ENCODE data around the gene TMPRSS3.

Gene TMPRSS3

DNA sequence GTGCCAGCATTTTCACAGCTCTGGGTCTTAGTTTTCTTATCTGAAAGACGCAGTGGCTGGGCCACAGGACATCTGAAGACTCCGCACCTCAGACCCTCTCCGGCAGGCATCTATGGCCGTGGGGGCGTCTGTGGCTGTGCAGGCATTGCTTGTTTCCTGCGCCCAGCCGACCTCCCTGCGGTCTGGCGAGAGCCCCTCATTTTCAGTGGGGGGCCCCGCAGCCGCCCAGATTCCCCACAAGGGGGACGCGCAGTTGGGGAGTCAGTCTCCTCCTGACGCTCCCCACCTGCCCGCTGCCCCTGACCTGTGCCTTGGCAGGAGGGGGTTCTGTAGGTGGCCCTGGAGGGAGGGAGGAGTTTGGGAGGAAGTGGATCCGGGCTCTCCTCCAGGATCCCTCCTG lies 26.0 kb downstream of the TMPRSS3 start:
- no peak for TF ChIP-seq ZBTB7A (IDR thresholded peaks at IDR 0.05; ENCODE audit: low read depth)
- TF ChIP-seq EP300 (IDR thresholded peaks at IDR 0.05; ENCODE audit: borderline replicate concordance), result no peak
- TF ChIP-seq RAD21 (IDR thresholded peaks at IDR 0.05; ENCODE audit: low read depth), result no peak
- TF ChIP-seq CEBPB (IDR thresholded peaks at IDR 0.05), result no peak
- no peak for TF ChIP-seq FOXM1 (IDR thresholded peaks at IDR 0.05; ENCODE audit: borderline replicate concordance, low read depth)
- TF ChIP-seq, protein P1, sequence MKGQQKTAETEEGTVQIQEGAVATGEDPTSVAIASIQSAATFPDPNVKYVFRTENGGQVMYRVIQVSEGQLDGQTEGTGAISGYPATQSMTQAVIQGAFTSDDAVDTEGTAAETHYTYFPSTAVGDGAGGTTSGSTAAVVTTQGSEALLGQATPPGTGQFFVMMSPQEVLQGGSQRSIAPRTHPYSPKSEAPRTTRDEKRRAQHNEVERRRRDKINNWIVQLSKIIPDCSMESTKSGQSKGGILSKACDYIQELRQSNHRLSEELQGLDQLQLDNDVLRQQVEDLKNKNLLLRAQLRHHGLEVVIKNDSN (IDR thresholded peaks at IDR 0.05), result no peak
- TF ChIP-seq CREB1 (IDR thresholded peaks at IDR 0.05; ENCODE audit: low read depth), result no peak
- TF ChIP-seq, protein P2, sequence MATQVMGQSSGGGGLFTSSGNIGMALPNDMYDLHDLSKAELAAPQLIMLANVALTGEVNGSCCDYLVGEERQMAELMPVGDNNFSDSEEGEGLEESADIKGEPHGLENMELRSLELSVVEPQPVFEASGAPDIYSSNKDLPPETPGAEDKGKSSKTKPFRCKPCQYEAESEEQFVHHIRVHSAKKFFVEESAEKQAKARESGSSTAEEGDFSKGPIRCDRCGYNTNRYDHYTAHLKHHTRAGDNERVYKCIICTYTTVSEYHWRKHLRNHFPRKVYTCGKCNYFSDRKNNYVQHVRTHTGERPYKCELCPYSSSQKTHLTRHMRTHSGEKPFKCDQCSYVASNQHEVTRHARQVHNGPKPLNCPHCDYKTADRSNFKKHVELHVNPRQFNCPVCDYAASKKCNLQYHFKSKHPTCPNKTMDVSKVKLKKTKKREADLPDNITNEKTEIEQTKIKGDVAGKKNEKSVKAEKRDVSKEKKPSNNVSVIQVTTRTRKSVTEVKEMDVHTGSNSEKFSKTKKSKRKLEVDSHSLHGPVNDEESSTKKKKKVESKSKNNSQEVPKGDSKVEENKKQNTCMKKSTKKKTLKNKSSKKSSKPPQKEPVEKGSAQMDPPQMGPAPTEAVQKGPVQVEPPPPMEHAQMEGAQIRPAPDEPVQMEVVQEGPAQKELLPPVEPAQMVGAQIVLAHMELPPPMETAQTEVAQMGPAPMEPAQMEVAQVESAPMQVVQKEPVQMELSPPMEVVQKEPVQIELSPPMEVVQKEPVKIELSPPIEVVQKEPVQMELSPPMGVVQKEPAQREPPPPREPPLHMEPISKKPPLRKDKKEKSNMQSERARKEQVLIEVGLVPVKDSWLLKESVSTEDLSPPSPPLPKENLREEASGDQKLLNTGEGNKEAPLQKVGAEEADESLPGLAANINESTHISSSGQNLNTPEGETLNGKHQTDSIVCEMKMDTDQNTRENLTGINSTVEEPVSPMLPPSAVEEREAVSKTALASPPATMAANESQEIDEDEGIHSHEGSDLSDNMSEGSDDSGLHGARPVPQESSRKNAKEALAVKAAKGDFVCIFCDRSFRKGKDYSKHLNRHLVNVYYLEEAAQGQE (IDR thresholded peaks at IDR 0.05; ENCODE audit: low read depth), result no peak
- no peak for TF ChIP-seq YY1 (IDR thresholded peaks at IDR 0.05; ENCODE audit: low read depth)
- no peak for TF ChIP-seq TCF12 (IDR thresholded peaks at IDR 0.05; ENCODE audit: low read depth)
- no peak for TF ChIP-seq EGR1 (IDR thresholded peaks at IDR 0.05)
- TF ChIP-seq, protein P3, sequence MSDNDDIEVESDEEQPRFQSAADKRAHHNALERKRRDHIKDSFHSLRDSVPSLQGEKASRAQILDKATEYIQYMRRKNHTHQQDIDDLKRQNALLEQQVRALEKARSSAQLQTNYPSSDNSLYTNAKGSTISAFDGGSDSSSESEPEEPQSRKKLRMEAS (IDR thresholded peaks at IDR 0.05), result no peak
- TF ChIP-seq TEAD4 (IDR thresholded peaks at IDR 0.05), result no peak
- no peak for TF ChIP-seq TAF1 (IDR thresholded peaks at IDR 0.05; ENCODE audit: low read depth)
- no peak for TF ChIP-seq NFIC (IDR thresholded peaks at IDR 0.05)

DNA sequence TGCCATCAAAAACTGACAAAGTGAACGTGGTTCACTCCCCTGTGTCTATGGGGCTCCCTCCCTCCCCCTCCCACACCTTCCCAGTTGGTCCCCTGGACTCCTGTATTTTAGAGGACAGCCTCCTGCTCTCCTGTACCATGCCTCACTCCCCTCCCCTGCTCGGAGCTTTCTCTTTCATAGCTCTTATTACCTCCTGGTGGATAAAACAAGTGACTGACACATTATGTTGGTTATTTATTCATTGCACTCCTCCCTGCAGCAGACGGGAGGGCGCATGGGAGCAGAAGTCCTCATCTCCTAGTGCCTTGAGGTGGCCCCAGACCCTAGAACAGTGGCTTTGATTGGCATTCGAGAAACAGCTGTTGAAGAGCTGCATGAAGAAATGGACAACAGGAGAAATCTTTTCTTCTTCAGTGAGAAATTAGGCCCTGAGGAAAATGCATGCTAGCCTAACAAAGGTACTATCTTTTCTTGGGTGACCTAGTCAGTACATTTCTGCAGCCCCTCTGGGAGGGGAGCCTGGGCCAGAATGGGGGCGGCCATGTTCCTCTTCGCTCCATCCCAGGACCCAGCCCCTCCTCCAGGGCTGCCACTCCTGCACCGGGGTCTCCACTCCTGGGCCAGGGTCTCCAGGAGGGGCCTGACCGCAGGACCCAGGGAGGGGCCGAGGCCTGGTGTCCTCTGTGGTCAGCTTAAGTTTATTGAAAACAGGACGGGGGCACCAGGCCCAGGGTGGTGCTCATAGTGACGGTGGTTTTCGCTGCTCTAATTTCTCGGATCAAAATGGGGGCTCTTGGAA lies 28.3 kb downstream of the TMPRSS3 start:
- TF ChIP-seq TAF1 (IDR thresholded peaks at IDR 0.05; ENCODE audit: low read depth), result no peak
- no peak for TF ChIP-seq TCF12 (IDR thresholded peaks at IDR 0.05; ENCODE audit: low read depth)

DNA sequence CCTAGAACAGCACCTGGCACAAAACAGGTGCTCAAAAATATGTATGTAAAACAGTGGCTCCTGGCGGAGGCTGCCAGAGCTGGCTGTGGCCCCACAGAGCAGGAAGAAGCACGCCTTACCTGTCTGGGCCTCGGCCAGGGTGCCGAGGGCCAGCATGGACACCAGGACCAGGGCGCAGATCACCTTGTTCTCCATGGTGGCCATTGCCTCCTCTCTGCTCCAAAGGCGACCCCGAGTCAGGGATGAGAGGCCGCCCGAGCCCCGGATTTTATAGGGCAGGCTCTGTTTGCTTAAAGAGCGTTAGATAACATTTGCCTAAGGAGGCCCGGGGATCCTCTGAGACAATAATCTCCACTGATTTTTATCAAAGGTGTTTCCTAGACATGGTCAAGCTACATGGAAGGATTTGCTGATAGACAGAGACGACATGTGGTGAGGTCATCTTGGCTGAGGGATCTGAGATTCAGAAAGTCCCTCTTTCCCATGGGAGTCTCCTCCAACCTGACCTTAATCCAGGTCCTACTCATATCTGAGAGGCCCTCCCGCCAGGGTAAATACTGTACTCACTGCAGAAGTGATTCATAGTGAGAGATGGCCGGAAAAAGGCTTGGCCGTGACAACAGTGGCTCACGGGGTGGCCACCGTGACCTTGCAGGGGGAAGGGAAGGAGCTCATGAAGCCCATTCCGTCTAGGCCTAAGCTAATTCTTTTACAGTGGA lies 29.4 kb downstream of the TMPRSS3 start, which contains the start of gene TFF1:
TFF1 (minus strand) TSS at position 244 of the 719 bp plus-strand sequence; CDS start at position 204, 40 bp downstream.
- TF ChIP-seq TEAD4 (IDR thresholded peaks at IDR 0.05) (no peak), CREB1 (IDR thresholded peaks at IDR 0.05; ENCODE audit: low read depth) (no peak), CEBPB (IDR thresholded peaks at IDR 0.05) (no peak), TCF12 (IDR thresholded peaks at IDR 0.05; ENCODE audit: low read depth) (no peak), TAF1 (IDR thresholded peaks at IDR 0.05; ENCODE audit: low read depth) (no peak), YY1 (IDR thresholded peaks at IDR 0.05; ENCODE audit: low read depth) (no peak), NFIC (IDR thresholded peaks at IDR 0.05) (no peak), RAD21 (IDR thresholded peaks at IDR 0.05; ENCODE audit: low read depth) (no peak)
- TF ChIP-seq, protein P2 (IDR thresholded peaks at IDR 0.05; ENCODE audit: low read depth), result no peak
- TF ChIP-seq, protein P1 (IDR thresholded peaks at IDR 0.05), result no peak

DNA sequence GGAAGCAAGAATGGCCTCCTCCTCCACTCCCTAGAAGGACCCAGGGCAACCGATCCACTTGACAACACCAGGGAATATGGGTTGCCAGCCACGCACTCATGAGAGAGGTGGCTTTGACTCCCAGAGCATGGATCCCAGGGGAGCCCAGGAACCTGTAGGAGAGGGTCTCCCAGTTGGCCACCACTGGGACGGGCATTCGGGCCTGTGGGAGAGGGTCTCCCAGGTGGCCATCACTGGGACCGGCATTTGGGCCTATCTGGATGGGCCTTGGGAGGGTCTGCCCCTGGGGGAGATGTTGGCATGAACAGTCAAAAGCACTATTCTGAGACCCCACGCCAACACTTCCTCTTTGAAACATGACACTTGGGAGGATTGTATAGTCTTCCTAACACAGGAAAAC lies 30.1 kb downstream of the TMPRSS3 start:
- TF ChIP-seq TAF1 (IDR thresholded peaks at IDR 0.05; ENCODE audit: low read depth) (no peak), EP300 (IDR thresholded peaks at IDR 0.05; ENCODE audit: borderline replicate concordance) (no peak), CEBPB (IDR thresholded peaks at IDR 0.05) (no peak), CREB1 (IDR thresholded peaks at IDR 0.05; ENCODE audit: low read depth) (no peak), ZBTB7A (IDR thresholded peaks at IDR 0.05; ENCODE audit: low read depth) (no peak), YY1 (IDR thresholded peaks at IDR 0.05; ENCODE audit: low read depth) (no peak), EGR1 (IDR thresholded peaks at IDR 0.05) (no peak), TEAD4 (IDR thresholded peaks at IDR 0.05) (no peak), TCF12 (IDR thresholded peaks at IDR 0.05; ENCODE audit: low read depth) (no peak), FOXM1 (IDR thresholded peaks at IDR 0.05; ENCODE audit: borderline replicate concordance, low read depth) (no peak), NFIC (IDR thresholded peaks at IDR 0.05) (no peak), RAD21 (IDR thresholded peaks at IDR 0.05; ENCODE audit: low read depth) (no peak)
- TF ChIP-seq, protein P3 (IDR thresholded peaks at IDR 0.05), result no peak
- TF ChIP-seq, protein P1 (IDR thresholded peaks at IDR 0.05), result no peak
- TF ChIP-seq, protein P2 (IDR thresholded peaks at IDR 0.05; ENCODE audit: low read depth), result no peak

Measured in Ishikawa (cell line).